Mesothelial cell of epicardium (in vitro differentiated cells): ENCODE results near the gene LYPD4. TPM values are rescaled to one million over a fixed set of nuclear protein-coding genes. Genes with fewer than 3 reads are reported as not detected.

Experiments
- DNase-seq, 2 experiments: peaks; one replicate each; pipeline ENCODE4 v3.0.0; 2021; ENCODE audit warnings: low spot score in 2 of 2; ENCODE audit not compliant: unreplicated experiment in 2 of 2
- H3K27ac Mint-ChIP-seq: 2 replicates; pipeline ENCODE4 v1.8.0; 2021; ENCODE audit warnings: mixed read lengths
- H3K27me3 Mint-ChIP-seq: 2 replicates; pipeline ENCODE4 v1.8.0; 2021; ENCODE audit warnings: low read depth, mixed read lengths
- H3K36me3 Mint-ChIP-seq: 2 replicates; pipeline ENCODE4 v1.8.0; 2021; ENCODE audit warnings: mixed read lengths
- H3K4me1 Mint-ChIP-seq: 2 replicates; pipeline ENCODE4 v1.8.0; 2021; ENCODE audit warnings: mixed read lengths
- H3K4me3 Mint-ChIP-seq: 2 replicates; pipeline ENCODE4 v1.8.0; 2021; ENCODE audit warnings: mild to moderate bottlenecking, moderate library complexity, mixed read lengths
- H3K9me3 Mint-ChIP-seq: 2 replicates; pipeline ENCODE4 v1.8.0; 2021; ENCODE audit warnings: mixed read lengths
- CTCF ChIP-seq: fragments of 200-600 bp; sonication (generic); IDR thresholded peaks from one replicate; pipeline ENCODE4 v1.5.0; 2021; ENCODE audit warnings: antibody characterized with exemption; ENCODE audit not compliant: unreplicated experiment
- total RNA-seq: library from RNA; stranded (reverse); gene quantifications from 3 replicates; pipeline ENCODE4 v1.2.1, GENCODE V29; 2021

The LYPD4 gene
- total RNA-seq, 1 donor from 2014 or later: not detected

GRCh38 chr19:41864374-41864773 lies 19.9 kb upstream of the LYPD4 start:
- no peaks in the 10 kb centered on the region for H3K27me3 Mint-ChIP-seq
- H3K36me3 Mint-ChIP-seq: peaks cover 42% of the 10 kb centered on the region
- no peaks in the 10 kb centered on the region for H3K9me3 Mint-ChIP-seq
- H3K4me1 Mint-ChIP-seq: peaks cover 31% of the 10 kb centered on the region
- no peak overlapping the region for H3K4me3 Mint-ChIP-seq
- no peak for DNase-seq
- no peak for TF ChIP-seq CTCF
- peak overlapping the region; percentile 34 for H3K27ac Mint-ChIP-seq

GRCh38 chr19:41863209-41863931 lies 18.9 kb upstream of the LYPD4 start:
- Mint-ChIP-seq H3K4me1 (peaks cover 34% of the 10 kb centered on the region), H3K27ac (peak overlapping the region; percentile 23), H3K4me3 (no peak overlapping the region), H3K9me3 (no peaks in the 10 kb centered on the region), H3K27me3 (no peaks in the 10 kb centered on the region), H3K36me3 (peaks cover 40% of the 10 kb centered on the region)
- TF ChIP-seq CTCF: no peak
- DNase-seq: no peak

GRCh38 chr19:41862445-41862986 lies 18.0 kb upstream of the LYPD4 start:
- DNase-seq: no peak
- Mint-ChIP-seq H3K9me3 (no peaks in the 10 kb centered on the region), H3K4me3 (peak overlapping the region; percentile 26), H3K27me3 (no peaks in the 10 kb centered on the region), H3K4me1 (peaks cover 29% of the 10 kb centered on the region), H3K36me3 (peaks cover 34% of the 10 kb centered on the region), H3K27ac (no peak overlapping the region)
- no peak for TF ChIP-seq CTCF

GRCh38 chr19:41861846-41862245 lies 17.4 kb upstream of the LYPD4 start:
- H3K27ac Mint-ChIP-seq: peak overlapping the region; percentile 95
- peaks cover 34% of the 10 kb centered on the region for H3K36me3 Mint-ChIP-seq
- H3K27me3 Mint-ChIP-seq: peaks cover 7% of the 10 kb centered on the region
- no peaks in the 10 kb centered on the region for H3K9me3 Mint-ChIP-seq
- H3K4me1 Mint-ChIP-seq: peaks cover 29% of the 10 kb centered on the region
- DNase-seq: no peak
- peak overlapping the region; percentile 90 for H3K4me3 Mint-ChIP-seq
- no peak for TF ChIP-seq CTCF

GRCh38 chr19:41861116-41861768 lies 16.8 kb upstream of the LYPD4 start:
- peak overlapping the region; percentile 90 for H3K4me3 Mint-ChIP-seq
- no peak for DNase-seq
- H3K36me3 Mint-ChIP-seq: peaks cover 34% of the 10 kb centered on the region
- peak overlapping the region; percentile 95 for H3K27ac Mint-ChIP-seq
- TF ChIP-seq CTCF: no peak
- H3K4me1 Mint-ChIP-seq: peaks cover 29% of the 10 kb centered on the region
- H3K27me3 Mint-ChIP-seq: peaks cover 7% of the 10 kb centered on the region
- H3K9me3 Mint-ChIP-seq: no peaks in the 10 kb centered on the region
